Measurements from ENCODE around the gene SLC37A4. TPM values are rescaled to one million over a fixed set of nuclear protein-coding genes. Genes with fewer than 3 reads are reported as not detected.
A peak's percentile ranks its signal among the peaks of the same experiment; 100 is the strongest.
"Not testable (repeated sequence)": the region's sequence is repeated elsewhere in the genome, so short reads cannot be mapped to it uniquely, and the experiment has no call there.

SLC37A4 gene
- total RNA-seq, 4 donors from 2014 or later = 24.6 to 32.2 (median 29.2) TPM

DNA sequence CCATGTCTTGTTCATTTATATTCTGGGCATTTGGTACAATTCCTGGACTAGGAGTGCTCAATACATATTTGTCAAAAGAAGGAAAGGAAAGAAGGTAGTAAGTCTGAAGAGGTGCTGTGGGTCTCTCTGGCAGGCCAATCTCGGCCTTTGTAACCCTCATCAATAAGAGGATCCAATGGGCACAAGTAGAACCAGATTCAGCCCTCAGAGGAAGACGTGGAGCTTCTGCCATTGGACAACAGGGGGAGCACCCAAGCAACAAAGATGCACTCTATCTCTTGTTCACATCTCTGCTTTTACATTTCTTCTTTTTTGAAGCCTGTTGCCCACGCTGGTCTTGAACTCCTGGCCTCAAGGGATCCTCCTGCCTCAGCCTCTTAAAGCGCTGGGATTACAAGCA, 34.7 kb upstream of the SLC37A4 start:
- TF ChIP-seq POLR2A (IDR thresholded peaks at IDR 0.05) (no peak), EP300 (IDR thresholded peaks at IDR 0.05) (no peak)
- TF ChIP-seq, protein P1, sequence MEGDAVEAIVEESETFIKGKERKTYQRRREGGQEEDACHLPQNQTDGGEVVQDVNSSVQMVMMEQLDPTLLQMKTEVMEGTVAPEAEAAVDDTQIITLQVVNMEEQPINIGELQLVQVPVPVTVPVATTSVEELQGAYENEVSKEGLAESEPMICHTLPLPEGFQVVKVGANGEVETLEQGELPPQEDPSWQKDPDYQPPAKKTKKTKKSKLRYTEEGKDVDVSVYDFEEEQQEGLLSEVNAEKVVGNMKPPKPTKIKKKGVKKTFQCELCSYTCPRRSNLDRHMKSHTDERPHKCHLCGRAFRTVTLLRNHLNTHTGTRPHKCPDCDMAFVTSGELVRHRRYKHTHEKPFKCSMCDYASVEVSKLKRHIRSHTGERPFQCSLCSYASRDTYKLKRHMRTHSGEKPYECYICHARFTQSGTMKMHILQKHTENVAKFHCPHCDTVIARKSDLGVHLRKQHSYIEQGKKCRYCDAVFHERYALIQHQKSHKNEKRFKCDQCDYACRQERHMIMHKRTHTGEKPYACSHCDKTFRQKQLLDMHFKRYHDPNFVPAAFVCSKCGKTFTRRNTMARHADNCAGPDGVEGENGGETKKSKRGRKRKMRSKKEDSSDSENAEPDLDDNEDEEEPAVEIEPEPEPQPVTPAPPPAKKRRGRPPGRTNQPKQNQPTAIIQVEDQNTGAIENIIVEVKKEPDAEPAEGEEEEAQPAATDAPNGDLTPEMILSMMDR (IDR thresholded peaks at IDR 0.05) = peak in 2 of 5 experiments; percentile 13 to 15
- Histone ChIP-seq H3K4me1 (peaks cover 0 to 57% (median 12%) of the 10 kb centered on the region in 4 donors), H3K9me3 (no peaks in the 10 kb centered on the region), H3K27me3 (no peaks in the 10 kb centered on the region), H3K27ac (no peak overlapping the region), H3K36me3 (peaks cover 0 to 12% (median 0%) of the 10 kb centered on the region in 3 donors), H3K4me3 (no peak overlapping the region)
- DNase-seq (ENCODE audit: low spot score in 2 of 2) = no peak
- 39 to 44% methylated on average over 4 of the region's 4 CpGs for WGBS, 2 donors

DNA sequence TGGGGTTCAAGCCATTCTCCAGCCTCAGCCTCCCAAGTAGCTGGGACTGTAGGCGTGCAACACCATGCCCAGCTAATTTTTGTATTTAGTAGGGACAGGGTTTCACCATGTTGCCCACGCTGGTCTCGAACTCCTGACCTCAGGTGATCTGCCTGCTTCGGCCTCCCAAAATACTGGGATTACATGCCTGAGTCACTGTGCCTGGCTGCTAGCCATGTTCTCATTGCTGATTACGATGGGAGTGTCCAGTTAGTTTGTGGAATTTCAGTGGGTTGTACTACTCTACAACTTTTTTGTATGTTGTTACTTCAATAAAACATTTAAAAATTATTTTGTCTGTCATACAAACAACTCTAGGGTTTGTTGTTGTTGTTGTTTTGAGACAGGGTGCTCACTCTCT, 32.1 kb upstream of the SLC37A4 start:
- 57 to 59% methylated on average over 5 of the region's 5 CpGs for WGBS, 2 donors
- peak overlapping the region in 2 of 4 donors; percentile 38 to 40 for H3K27ac ChIP-seq
- no peaks in the 10 kb centered on the region for H3K27me3 ChIP-seq
- H3K4me1 ChIP-seq = peaks cover 0 to 40% (median 10%) of the 10 kb centered on the region in 4 donors
- H3K36me3 ChIP-seq = no peaks in the 10 kb centered on the region
- H3K9me3 ChIP-seq = no peaks in the 10 kb centered on the region
- TF ChIP-seq EP300 (IDR thresholded peaks at IDR 0.05) (no peak), POLR2A (IDR thresholded peaks at IDR 0.05) (no peak)
- TF ChIP-seq, protein P1 (IDR thresholded peaks at IDR 0.05) = no peak
- no peak for DNase-seq (ENCODE audit: low spot score in 2 of 2)
- H3K4me3 ChIP-seq = no peak overlapping the region

DNA sequence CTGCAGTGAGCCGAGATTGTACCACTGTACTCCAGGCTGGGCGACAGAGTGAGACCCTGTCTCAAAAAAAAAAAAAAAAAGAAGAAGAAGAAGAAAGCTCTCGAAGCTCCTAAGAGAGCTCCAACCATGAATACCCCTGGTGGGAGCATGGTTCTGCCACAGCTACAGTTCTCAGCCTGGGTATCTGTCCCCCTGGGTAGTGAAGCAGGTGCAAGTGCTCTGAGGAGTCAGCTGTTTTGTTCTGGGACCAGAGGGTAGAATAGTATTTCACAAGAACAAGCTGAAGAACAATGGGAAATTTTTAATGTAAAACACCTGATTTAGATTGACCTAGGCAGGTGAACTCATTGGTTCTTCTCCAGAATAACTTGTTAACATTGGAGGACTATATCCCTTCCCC, 30.6 kb upstream of the SLC37A4 start:
- no peaks in the 10 kb centered on the region for H3K9me3 ChIP-seq
- WGBS, 2 donors = 94 to 99% methylated on average over 3 of the region's 3 CpGs
- no peak overlapping the region for H3K27ac ChIP-seq
- TF ChIP-seq EP300 (IDR thresholded peaks at IDR 0.05) (no peak), POLR2A (IDR thresholded peaks at IDR 0.05) (no peak)
- TF ChIP-seq, protein P1 (IDR thresholded peaks at IDR 0.05) = no peak
- no peak overlapping the region for H3K4me3 ChIP-seq
- no peak for DNase-seq (ENCODE audit: low spot score in 2 of 2)
- H3K4me1 ChIP-seq = peaks cover 0 to 36% (median 11%) of the 10 kb centered on the region in 4 donors
- no peaks in the 10 kb centered on the region for H3K27me3 ChIP-seq
- no peaks in the 10 kb centered on the region for H3K36me3 ChIP-seq

DNA sequence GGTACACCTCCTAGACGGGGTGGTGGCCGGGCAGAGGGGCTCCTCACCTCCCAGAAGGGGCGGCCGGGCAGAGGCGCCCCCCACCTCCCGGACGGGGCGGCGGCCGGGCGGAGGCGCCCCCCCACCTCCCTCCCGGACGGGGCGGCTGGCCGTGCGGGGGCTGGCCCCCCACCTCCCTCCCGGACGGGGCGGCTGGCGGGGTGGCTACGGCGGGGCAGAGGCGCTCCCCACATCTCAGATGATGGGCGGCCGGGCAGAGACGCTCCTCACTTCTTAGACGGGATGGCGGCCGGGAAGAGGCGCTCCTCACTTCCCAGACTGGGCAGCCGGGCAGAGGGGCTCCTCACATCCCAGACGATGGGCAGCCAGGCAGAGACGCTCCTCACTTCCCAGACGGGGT, 28.5 kb upstream of the SLC37A4 start:
- H3K27me3 ChIP-seq; H3K4me3 ChIP-seq; DNase-seq (ENCODE audit: low spot score in 2 of 2); H3K27ac ChIP-seq; H3K9me3 ChIP-seq: not testable (repeated sequence)
- WGBS, 2 donors = 81 to 90% methylated on average over 13 to 17 of the region's 35 CpGs
- Histone ChIP-seq H3K4me1 (peaks cover 0 to 39% (median 15%) of the 10 kb centered on the region in 4 donors), H3K36me3 (peaks cover 0 to 12% (median 9%) of the 10 kb centered on the region in 3 donors)

DNA sequence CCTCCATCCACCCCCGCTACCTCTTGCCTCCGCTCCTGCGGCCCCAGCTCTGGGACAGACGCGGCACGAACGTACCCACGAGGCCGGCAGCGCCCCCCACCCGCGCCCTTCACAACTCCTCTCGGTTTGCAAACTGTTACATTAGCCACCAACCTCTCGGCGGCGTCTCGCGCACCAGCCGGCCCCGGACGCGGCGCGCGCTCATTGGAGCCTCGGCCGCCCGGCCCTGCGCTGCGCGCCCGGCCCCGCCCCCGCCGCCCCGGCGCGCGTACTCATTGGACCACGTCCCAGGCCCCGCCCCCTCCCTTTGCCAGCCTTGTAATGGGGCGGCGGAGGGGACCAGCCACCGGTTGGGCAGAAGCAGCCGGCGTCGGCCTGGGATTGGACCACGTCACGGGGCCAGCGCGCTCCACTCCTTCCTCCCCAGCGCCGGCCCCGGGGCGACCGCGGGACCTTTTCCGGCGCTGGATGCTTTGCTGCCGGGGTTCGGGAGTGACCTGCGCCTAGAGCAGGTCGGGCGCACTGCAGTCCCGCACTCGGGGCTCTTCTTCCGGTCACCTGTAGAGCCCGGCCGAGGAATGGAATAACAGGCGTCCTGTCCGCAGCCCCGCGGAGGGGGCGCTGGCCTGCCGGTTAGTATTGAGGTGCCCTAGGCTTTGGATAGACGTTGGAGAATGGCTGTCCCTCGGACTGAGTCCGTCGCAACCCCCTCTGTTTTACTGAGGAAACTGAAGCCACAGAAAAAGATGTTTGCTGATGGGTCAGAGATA, 26.5 kb upstream of the SLC37A4 start, which contains the start of gene HYOU1:
Gene HYOU1, minus strand, starts transcription at position 206 of the 770 bp plus-strand sequence. CDS start 1,045 bp downstream, outside the sequence.
- Histone ChIP-seq H3K4me1 (peaks cover 0 to 27% (median 15%) of the 10 kb centered on the region in 4 donors), H3K9me3 (no peaks in the 10 kb centered on the region), H3K27me3 (no peaks in the 10 kb centered on the region), H3K27ac (peak within 1 kb of the TSS; percentile 83 to 96 (median 91)), H3K4me3 (peak within 1 kb of the TSS; percentile 91 to 99 (median 96)), H3K36me3 (peaks cover 0 to 32% (median 25%) of the 10 kb centered on the region in 3 donors)
- 0 to 1% methylated on average over 28 to 31 of the region's 79 CpGs for WGBS, 2 donors
- TF ChIP-seq, protein P1 (IDR thresholded peaks at IDR 0.05) = peak in 3 of 5 experiments; percentile 9 to 50 (median 14)
- TF ChIP-seq EP300 (IDR thresholded peaks at IDR 0.05) (peak; percentile 75 to 79), POLR2A (IDR thresholded peaks at IDR 0.05) (peak; percentile 69 to 75)
- peak; percentile 99 for DNase-seq (ENCODE audit: low spot score in 2 of 2)

All from tibial nerve (tissue), 4 donors.